A549 (cell line): ENCODE data around the gene LAMA3. TPM values are rescaled to one million over a fixed set of nuclear protein-coding genes. Genes with fewer than 3 reads are reported as not detected.

ENCODE experiments used
- ATAC-seq, 2 experiments: fragments of 200-7000 bp in 1 of 2; fragments of >200 bp in 1 of 2; cut with Nextera tagmentation in 1 of 2; cut with Tn5 transposase in 1 of 2; 3 replicates each; pipeline versions ENCODE4 v1.8.0 to v1.9.1; 2018 to 2020; ENCODE audit warnings: mild to moderate bottlenecking in 1 of 2, moderate library complexity in 1 of 2
- CTCF ChIA-PET: fragments of 300-600 bp; sonication (Branson Sonifier 250); formaldehyde crosslinking; extraction: SDS; loops from one replicate; lab custom pipeline; 2021; ENCODE audit warnings: antibody characterized with exemption, inconsistent platforms; lab: Yijun Ruan, JAX
- POLR2A ChIA-PET: fragments of 350-600 bp; formaldehyde crosslinking; extraction: SDS; loops from one replicate; lab custom pipeline; 2021; ENCODE audit warnings: antibody characterized with exemption, inconsistent platforms; lab: Yijun Ruan, JAX
- DNase-seq, 2 experiments: peaks; one replicate each; pipeline versions ENCODE4 v3.0.0 to v3.0.0-alpha.2; 2011 to 2016; ENCODE audit warnings: low read depth in 1 of 2, low spot score in 1 of 2
- FAIRE-seq: peaks from 2 replicates; lab custom pipeline; 2011; peaks lifted over from hg19 to GRCh38; lab: Jason Lieb, UNC
- H3K27ac ChIP-seq, 2 experiments: fragments of >200 bp; sonication (Bioruptor Twin); formaldehyde crosslinking; 3 replicates each; pipeline ENCODE4 v1.5.1; 2016 to 2017
- H3K4me1 ChIP-seq: fragments of >200 bp; sonication (Bioruptor Twin); formaldehyde crosslinking; 3 replicates; pipeline ENCODE4 v1.6.1; 2016
- H3K4me2 ChIP-seq: fragments of >200 bp; sonication (Bioruptor Twin); formaldehyde crosslinking; 3 replicates; pipeline ENCODE4 v1.6.1; 2016
- H3K4me3 ChIP-seq: fragments of >200 bp; sonication (Bioruptor Twin); formaldehyde crosslinking; 3 replicates; pipeline ENCODE4 v1.5.1; 2016
- H3K9me3 ChIP-seq: fragments of >200 bp; sonication (Bioruptor Twin); formaldehyde crosslinking; 3 replicates; pipeline ENCODE4 v1.6.1; 2016
- CBX2 ChIP-seq: fragments of 200-600 bp; sonication (generic); IDR thresholded peaks from 2 replicates; pipeline ENCODE4 v1.6.1; 2016; ENCODE audit warnings: low read depth, mild to moderate bottlenecking, borderline replicate concordance
- CHD4 ChIP-seq: fragments of 200-600 bp; sonication (generic); IDR thresholded peaks from 2 replicates; pipeline ENCODE4 v1.6.1; 2016; ENCODE audit warnings: antibody characterized with exemption, mild to moderate bottlenecking, borderline replicate concordance
- EHMT2 ChIP-seq: fragments of 200-600 bp; sonication (generic); IDR thresholded peaks from 2 replicates; pipeline ENCODE4 v1.6.1; 2016; ENCODE audit warnings: antibody characterized with exemption, low read depth, mild to moderate bottlenecking, moderate library complexity
- EP300 ChIP-seq, 2 experiments: fragments of >200 bp; sonication (Bioruptor Twin); formaldehyde crosslinking; IDR thresholded peaks; 2 replicates in 1 of 2; 3 replicates in 1 of 2; pipeline ENCODE4 v1.6.1; 2016 to 2017
- ESRRA ChIP-seq: fragments of 150-350 bp; IDR thresholded peaks from 2 replicates; pipeline ENCODE4 v1.6.1; 2014; ENCODE audit warnings: mild to moderate bottlenecking, low read length, borderline replicate concordance
- FOSL2 ChIP-seq, 2 experiments: fragments of 450-650 bp in 1 of 2; fragments of >200 bp in 1 of 2; sonication (Bioruptor Twin) in 1 of 2; formaldehyde crosslinking; IDR thresholded peaks; 2 replicates each; pipeline versions ENCODE4 v1.5.0 to v1.6.1; 2016 to 2020; ENCODE audit warnings: mild to moderate bottlenecking in 1 of 2, moderate library complexity in 1 of 2
- GATA3 ChIP-seq: IDR thresholded peaks from 2 replicates; pipeline ENCODE4 v1.6.1; 2012; ENCODE audit warnings: borderline replicate concordance
- HES2 ChIP-seq: fragments of >200 bp; sonication (Bioruptor Twin); formaldehyde crosslinking; IDR thresholded peaks from 2 replicates; pipeline ENCODE4 v1.6.1; 2016
- HOXA7 ChIP-seq: fragments of 250-450 bp; sonication (Bioruptor Pico); IDR thresholded peaks from 2 replicates; pipeline ENCODE4 v1.5.0; 2020; ENCODE audit warnings: mild to moderate bottlenecking, moderate library complexity
- HOXB13 ChIP-seq: fragments of 250-450 bp; sonication (Bioruptor Pico); IDR thresholded peaks from 2 replicates; pipeline ENCODE4 v1.5.0; 2020; ENCODE audit warnings: low read depth, mild to moderate bottlenecking, moderate library complexity
- MAX ChIP-seq: IDR thresholded peaks from 2 replicates; pipeline ENCODE4 v1.6.1; 2012
- MAZ ChIP-seq: fragments of 150-350 bp; IDR thresholded peaks from 2 replicates; pipeline ENCODE4 v1.6.1; 2014; ENCODE audit warnings: antibody characterized with exemption, low read depth, low read length, borderline replicate concordance
- NFE2L2 ChIP-seq: fragments of 150-350 bp; conservative IDR thresholded peaks from 2 replicates; pipeline ENCODE4 v1.6.1; 2014; ENCODE audit warnings: low read length
- PBX3 ChIP-seq: IDR thresholded peaks from 2 replicates; pipeline ENCODE4 v1.6.1; 2012
- PHF8 ChIP-seq: fragments of 200-600 bp; sonication (generic); IDR thresholded peaks from 2 replicates; pipeline ENCODE4 v1.6.1; 2016; ENCODE audit warnings: low read depth, mild to moderate bottlenecking, antibody characterized with exemption, moderate library complexity, borderline replicate concordance
- POLR2A ChIP-seq: IDR thresholded peaks from 2 replicates; pipeline ENCODE4 v1.6.1; 2012; ENCODE audit warnings: mild to moderate bottlenecking, low read length
- POLR2AphosphoS2 ChIP-seq: conservative IDR thresholded peaks from 2 replicates; pipeline ENCODE4 v1.6.1; 2012; ENCODE audit warnings: low read length, improper control_type of control experiment, inconsistent platforms
- RARB ChIP-seq: fragments of 250-450 bp; sonication (Bioruptor Pico); IDR thresholded peaks from 2 replicates; pipeline ENCODE4 v1.8.0; 2021; ENCODE audit warnings: mild to moderate bottlenecking, moderate library complexity
- REST ChIP-seq: fragments of 200-600 bp; sonication (generic); IDR thresholded peaks from 2 replicates; pipeline ENCODE4 v1.6.1; 2016; ENCODE audit warnings: antibody characterized with exemption, mild to moderate bottlenecking, moderate library complexity
- SMC3 ChIP-seq: fragments of >200 bp; sonication (Bioruptor Twin); formaldehyde crosslinking; IDR thresholded peaks from 3 replicates; pipeline ENCODE4 v1.6.1; 2018; ENCODE audit warnings: inconsistent platforms
- TP53 ChIP-seq: fragments of 250-450 bp; sonication (Bioruptor Pico); IDR thresholded peaks from 2 replicates; pipeline ENCODE4 v1.5.0; 2021; ENCODE audit warnings: mild to moderate bottlenecking, moderate library complexity
- USF2 ChIP-seq: fragments of 450-650 bp; IDR thresholded peaks from 2 replicates; pipeline ENCODE4 v1.6.1; 2014; ENCODE audit warnings: antibody characterized with exemption
- ZC3H11A ChIP-seq: fragments of 450-650 bp; IDR thresholded peaks from 2 replicates; pipeline ENCODE4 v1.6.1; 2014; ENCODE audit warnings: antibody characterized with exemption, mild to moderate bottlenecking
- ZFP36 ChIP-seq: fragments of 450-650 bp; IDR thresholded peaks from 2 replicates; pipeline ENCODE4 v1.6.1; 2014; ENCODE audit warnings: borderline replicate concordance; ENCODE audit not compliant: partially characterized antibody
- ZSCAN20 ChIP-seq: fragments of 250-450 bp; sonication (Bioruptor Pico); IDR thresholded peaks from 2 replicates; pipeline ENCODE4 v1.8.0; 2022; ENCODE audit warnings: mild to moderate bottlenecking, moderate library complexity
- WGBS: methylation state at CpG from one replicate; pipeline ENCODE4 v1.1.6; 2017; ENCODE audit errors: missing lambda C conversion rate; 5-methylcytosine and 5-hydroxymethylcytosine counted together
- polyA plus RNA-seq, 4 experiments: library from polyadenylated mRNA; depleted of rRNA in 3 of 4; stranded (reverse); fragments of >200 nt; fragmentation: RNase III in 1 of 4; extraction: RNeasy Plus Mini Kit Qiagen cat#74134 plus additional on column Dnase treatment in 1 of 4; gene quantifications; 2 replicates in 3 of 4; 3 replicates in 1 of 4; pipeline ENCODE4 v1.2.3, GENCODE V29; 2011 to 2017

The LAMA3 gene
- polyA plus RNA-seq, 2 of the 4 experiments (the other 2 are of a cell fraction), result 18.2 to 31.0 TPM

GRCh38 chr18:23727707-23728493 is 38.6 kb downstream of the LAMA3 start (continued):
- TF ChIP-seq NFE2L2, result no peak

GRCh38 chr18:23730857-23731256 is 41.6 kb downstream of the LAMA3 start:
- FAIRE-seq, result no peak
- ChIA-PET CTCF (interaction anchor here (2.4 kb wide), 1 partner anchor 28 kb away, joined by 9 read pairs; no protein-coding TSS in a partner anchor), POLR2A (no interaction called here)
- no peak overlapping the region; a peak in 1 of 6 replicates for H3K27ac ChIP-seq
- no peak overlapping the region for H3K4me3 ChIP-seq
- no peak for TF ChIP-seq POLR2AphosphoS2
- TF ChIP-seq USF2, result no peak
- TF ChIP-seq HOXB13 (CRISPR knock-in tag), result no peak
- no peak for TF ChIP-seq CHD4
- TF ChIP-seq GATA3, result no peak
- TF ChIP-seq NFE2L2, result no peak
- TF ChIP-seq ESRRA, result no peak
- TF ChIP-seq MAZ, result no peak
- TF ChIP-seq PBX3, result no peak
- no peak for TF ChIP-seq EP300 (IDR thresholded peaks at IDR 0.05)
- no peak for TF ChIP-seq CBX2
- TF ChIP-seq RARB (CRISPR knock-in tag), result no peak
- no peak for TF ChIP-seq REST
- no peak for TF ChIP-seq ZSCAN20 (CRISPR knock-in tag)
- no peak for TF ChIP-seq MAX
- no peak for TF ChIP-seq POLR2A
- no peak for DNase-seq
- WGBS, result 87% methylated on average over 2 of the region's 2 CpGs
- no peaks in the 10 kb centered on the region for H3K9me3 ChIP-seq
- no peak for ATAC-seq
- H3K4me1 ChIP-seq, result peaks cover 44% of the 10 kb centered on the region
- no peak overlapping the region for H3K4me2 ChIP-seq

- 89% methylated on average over 2 of the region's 2 CpGs for WGBS
- POLR2A ChIA-PET, result no interaction called here
- no peaks in the 10 kb centered on the region for H3K9me3 ChIP-seq
- TF ChIP-seq EP300 (IDR thresholded peaks at IDR 0.05), result no peak
- no peak for TF ChIP-seq USF2
- TF ChIP-seq ZFP36, result no peak
- no peak for TF ChIP-seq EHMT2
- TF ChIP-seq CHD4, result no peak
- no peak for TF ChIP-seq PHF8
- no peak for TF ChIP-seq TP53 (CRISPR knock-in tag)
- no peak for TF ChIP-seq HES2
- no peak for TF ChIP-seq SMC3
- no peak for TF ChIP-seq RARB (CRISPR knock-in tag)
- TF ChIP-seq ZC3H11A, result no peak
- TF ChIP-seq HOXA7 (CRISPR knock-in tag), result no peak
- TF ChIP-seq FOSL2 (IDR thresholded peaks at IDR 0.05), result no peak
- no peak for TF ChIP-seq FOSL2 (CRISPR knock-in tag; IDR thresholded peaks at IDR 0.05)
- TF ChIP-seq, all 56 proteins: peak for 0
- no peak for DNase-seq
- CTCF ChIA-PET, result interaction anchor here (2.4 kb wide), 1 partner anchor 29 kb away, joined by 9 read pairs; no protein-coding TSS in a partner anchor
- FAIRE-seq, result no peak
- ATAC-seq, result no peak
- H3K4me2 ChIP-seq, result no peak overlapping the region
- H3K4me3 ChIP-seq, result no peak overlapping the region
- H3K4me1 ChIP-seq, result peaks cover 35% of the 10 kb centered on the region
- H3K27ac ChIP-seq, result peak overlapping the region; percentile 13 to 16; a peak in 1 of 6 replicates
Measured at GRCh38 chr18:23731861-23732260, 42.6 kb downstream of the LAMA3 start.
